UCSD-AML1 (cell line): ENCODE results near the gene MAN2A2.
"Not testable (repeated sequence)": the region's sequence is repeated elsewhere in the genome, so short reads cannot be mapped to it uniquely, and the experiment has no call there.

ENCODE experiments used
- DNase-seq: peaks from one replicate; lab custom pipeline; 2025; ENCODE audit not compliant: unreplicated experiment; lab: John Stamatoyannopoulos, UW

Gene MAN2A2

DNA sequence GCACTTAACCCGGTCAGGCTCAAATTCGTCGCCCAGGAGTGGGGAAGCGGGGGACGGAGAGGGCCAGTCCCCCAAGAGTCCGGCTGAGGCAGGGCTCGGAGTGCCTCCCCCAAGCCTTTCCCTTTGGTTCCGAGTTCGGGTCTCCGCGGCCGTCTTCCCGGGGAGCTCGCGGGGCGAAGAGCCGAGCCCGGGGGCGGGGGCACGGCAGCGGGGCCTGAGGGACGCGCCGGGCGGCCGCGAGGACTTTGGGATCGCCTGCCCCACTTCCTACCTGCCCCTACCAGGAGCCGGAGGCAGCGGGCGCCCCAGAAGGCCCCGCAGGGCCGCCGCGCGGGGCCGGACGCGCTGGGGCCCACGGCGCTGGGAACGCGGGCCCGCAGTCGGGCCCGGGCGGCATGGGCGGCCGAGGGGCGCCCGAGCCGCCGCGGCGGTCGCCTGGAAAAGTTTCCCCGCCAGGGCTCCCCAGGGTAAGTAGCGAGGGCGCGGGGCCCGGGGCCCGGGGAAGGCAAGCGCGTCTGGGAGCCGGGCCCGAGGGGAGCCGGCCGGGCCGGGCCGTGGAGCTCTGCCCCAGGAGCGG lies 31.9 kb upstream of the MAN2A2 start:
- DNase-seq, result peak; percentile 40

DNA sequence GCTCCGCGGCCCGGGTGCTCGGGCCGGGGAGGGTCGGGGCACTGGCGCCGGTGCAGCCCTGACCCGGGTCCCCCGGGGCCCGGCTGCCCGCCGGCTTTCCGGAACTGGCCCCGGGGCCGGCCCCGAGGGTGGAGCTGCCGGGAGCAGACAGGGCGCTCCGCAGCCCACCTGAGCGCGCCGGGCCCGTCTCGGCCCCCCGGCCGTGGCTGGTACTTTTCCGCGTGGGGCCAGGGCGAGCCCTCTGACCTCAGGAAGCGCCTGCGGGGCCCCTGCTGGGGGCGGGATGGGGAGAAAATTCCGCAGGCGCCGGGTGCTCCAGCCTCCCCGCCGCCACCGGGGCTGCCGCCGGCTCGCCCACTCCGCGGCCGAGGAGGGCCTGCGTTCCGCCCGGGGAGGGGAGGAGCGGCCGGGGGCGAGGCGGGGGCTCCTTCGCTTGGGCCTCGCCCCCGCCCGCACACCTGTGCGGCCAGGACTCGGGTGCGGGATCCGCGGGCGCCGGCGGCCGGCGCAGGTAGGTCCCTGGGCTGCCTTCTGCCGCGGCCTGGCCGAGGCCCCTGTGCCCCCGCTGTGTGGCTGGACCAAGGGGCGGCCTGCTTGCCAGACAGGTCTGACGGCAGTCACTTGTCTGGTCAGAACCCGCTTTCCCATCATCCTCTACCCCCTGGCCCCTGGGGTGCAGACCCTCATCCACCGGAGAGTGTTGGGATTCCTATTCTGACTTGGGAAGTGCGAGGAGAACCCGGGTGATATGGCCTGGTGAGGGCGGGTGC lies 31.2 kb upstream of the MAN2A2 start:
- DNase-seq, result peak; percentile 29

DNA sequence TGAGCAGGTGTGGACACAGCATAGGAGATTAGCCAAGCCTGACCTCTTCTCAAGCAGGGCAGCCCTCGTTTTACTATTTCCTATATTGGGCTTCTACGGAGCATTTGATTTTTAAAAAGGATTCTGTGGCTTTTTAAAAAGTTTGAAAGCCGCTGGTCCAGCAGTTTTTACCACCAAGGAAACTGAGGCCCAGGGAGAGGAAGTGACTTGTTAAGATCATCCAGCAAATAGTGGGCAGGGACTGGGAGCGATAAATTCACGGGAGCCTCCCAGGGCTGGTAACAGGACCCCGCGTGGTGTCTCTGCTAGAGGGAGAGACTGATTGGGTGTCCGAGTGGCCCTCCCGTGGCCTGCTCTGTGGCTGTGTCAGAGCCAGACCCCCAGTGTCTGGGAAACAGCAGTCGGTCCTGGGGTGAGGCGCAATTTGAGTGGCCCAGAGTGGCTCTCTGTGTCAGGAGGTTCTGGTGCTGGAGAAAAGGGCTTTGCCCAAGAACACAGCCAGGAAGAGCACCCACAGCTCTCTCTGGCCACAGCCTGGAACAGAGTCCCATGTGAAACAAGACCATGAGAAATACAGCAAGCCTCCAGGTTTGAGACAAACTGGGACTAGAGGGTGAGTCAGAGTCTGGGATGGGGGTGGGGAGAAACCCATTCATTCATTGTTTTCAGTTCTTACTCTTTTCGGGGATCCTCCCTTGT lies 30.5 kb upstream of the MAN2A2 start:
- DNase-seq, result peak; percentile 24

DNA sequence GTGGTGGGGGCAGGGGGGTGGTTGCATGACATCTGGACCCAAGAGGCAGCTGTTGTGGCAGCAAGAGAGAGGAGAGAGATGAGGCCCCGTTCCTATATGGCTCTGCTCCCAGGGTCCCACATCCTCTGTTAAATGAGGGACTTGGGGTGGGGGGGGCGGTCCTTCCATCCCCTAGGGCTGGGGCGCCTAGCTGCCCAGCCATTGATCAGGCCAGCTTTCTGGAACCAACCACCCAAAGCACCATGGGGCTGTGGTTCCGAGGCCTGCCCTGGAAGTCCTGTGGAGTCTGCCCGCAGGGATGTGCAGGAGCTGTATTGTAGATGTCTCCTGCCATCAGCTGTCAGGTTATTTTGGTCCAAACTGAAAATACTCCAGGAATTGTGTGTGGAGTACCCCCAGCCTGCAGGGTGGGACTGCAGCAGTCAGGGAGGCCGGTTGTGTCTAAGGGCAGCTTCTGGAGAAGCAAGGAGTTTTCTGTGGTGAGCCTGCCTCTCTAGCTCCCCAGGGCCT lies 29.6 kb upstream of the MAN2A2 start:
- no peak for DNase-seq

DNA sequence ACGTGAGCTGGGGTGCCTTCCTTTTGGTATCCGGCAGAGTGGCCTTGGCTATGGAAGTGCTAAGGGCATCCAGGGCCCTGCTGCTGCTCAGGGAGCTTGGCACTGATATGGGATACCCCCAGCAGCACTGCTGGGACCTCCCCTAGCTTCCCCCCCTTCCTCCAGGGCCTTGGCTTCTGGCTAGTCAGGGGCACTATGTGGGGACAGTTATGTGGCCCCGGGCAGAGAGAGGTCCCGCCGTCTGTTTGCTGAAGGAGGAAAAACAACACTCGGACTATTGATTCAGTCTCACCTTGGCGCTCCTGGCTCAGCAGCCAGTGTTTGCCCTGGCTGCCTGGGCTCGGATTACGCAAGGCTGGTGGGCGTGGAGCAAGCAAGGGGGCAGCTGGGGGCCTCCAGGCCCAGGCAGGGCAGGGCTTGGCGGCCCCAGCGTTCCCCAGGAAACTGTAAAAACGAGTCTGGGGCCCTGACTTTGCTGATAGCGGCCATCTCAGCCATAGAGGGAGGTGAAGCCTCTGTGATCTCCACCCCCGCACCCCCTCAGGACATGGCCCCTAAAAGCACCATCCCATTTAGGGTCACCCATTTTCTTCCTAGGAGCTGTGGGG lies 29.0 kb upstream of the MAN2A2 start:
- no peak for DNase-seq

DNA sequence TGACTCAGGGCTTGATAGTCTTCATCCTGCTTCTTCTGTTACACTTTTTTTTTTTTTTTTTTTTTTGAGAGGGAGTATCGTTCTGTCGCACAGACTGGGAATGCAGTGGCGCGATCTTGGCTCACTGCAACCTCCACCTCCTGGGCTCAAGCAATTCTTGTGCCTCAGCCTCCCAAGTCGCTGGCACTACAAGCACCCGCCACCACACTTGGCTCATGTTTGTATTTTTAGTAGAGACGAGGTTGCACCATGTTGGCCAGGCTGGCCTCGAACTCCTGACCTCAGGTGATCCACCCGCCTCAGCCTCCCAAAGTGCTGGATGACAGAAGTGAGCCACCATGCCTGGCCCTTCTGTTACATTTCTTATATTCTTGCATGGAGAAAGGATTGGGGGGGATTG lies 28.1 kb upstream of the MAN2A2 start:
- not testable (repeated sequence) for DNase-seq

DNA sequence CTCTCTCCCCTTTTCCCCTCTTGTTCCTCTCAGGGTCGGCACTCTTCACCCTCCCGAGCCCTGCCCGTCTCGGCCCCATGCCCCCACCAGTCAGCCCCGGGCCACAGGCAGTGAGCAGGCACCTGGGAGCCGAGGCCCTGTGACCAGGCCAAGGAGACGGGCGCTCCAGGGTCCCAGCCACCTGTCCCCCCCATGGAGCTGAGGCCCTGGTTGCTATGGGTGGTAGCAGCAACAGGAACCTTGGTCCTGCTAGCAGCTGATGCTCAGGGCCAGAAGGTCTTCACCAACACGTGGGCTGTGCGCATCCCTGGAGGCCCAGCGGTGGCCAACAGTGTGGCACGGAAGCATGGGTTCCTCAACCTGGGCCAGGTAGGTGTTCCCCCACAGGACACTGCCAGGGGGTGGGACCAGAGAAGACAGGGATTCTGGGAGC lies 27.5 kb upstream of the MAN2A2 start:
- DNase-seq, result no peak

DNA sequence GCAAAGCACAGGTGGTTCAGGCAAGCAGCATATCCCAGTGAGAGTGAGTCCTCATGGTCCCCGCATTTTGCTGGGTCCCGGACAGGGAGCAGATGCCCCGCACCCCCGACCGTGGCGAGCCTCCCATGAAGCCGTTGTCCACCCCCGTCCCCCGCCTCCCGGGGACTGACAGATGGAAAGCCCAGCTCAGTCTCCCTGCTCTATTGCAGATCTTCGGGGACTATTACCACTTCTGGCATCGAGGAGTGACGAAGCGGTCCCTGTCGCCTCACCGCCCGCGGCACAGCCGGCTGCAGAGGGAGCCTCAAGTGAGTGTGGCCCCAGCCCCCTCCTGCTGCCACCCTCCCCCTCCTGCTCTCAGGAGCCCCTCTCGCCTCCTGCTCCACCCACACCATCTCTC lies 27.1 kb upstream of the MAN2A2 start:
- no peak for DNase-seq

DNA sequence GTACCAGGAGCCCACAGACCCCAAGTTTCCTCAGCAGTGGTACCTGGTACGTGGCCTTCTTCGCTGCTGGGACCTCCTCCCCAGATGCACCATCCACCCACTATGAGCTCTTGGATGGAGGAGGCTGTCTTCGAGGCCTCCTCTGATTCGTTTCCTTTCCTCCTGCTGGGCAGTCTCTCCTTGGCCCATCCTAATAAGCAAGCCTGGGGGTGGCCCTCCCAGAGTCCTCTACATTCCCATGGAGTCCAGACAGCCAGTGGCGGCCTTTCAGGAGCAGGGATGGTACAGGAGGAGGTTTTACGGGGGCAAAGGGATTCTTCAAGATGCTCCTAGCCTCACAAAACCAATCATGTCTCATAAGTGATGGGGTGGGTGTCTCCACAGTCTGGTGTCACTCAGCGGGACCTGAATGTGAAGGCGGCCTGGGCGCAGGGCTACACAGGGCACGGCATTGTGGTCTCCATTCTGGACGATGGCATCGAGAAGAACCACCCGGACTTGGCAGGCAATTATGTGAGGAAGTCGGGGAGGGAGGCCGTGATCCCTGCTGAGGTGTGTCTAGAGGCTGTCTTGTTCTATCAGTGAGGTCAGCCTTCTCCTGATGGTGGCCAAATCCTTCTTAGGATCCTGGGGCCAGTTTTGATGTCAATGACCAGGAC lies 26.5 kb upstream of the MAN2A2 start:
- DNase-seq, result no peak

DNA sequence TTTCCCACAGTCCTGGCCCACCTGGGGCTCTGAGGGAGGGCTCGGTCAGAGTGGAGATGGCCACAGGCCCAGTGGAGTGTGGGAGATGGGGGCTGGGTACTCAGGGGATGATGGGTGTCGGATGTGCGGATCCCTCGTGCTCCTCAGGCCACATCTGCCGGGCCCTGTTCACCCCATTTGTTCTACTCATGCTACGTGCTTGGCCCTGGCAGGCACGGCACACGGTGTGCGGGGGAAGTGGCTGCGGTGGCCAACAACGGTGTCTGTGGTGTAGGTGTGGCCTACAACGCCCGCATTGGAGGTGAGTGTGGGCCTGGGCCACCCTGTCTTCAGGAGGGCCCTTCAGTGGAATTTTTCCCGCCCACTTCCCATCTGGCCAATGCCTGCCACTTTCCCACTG lies 25.8 kb upstream of the MAN2A2 start:
- no peak for DNase-seq

DNA sequence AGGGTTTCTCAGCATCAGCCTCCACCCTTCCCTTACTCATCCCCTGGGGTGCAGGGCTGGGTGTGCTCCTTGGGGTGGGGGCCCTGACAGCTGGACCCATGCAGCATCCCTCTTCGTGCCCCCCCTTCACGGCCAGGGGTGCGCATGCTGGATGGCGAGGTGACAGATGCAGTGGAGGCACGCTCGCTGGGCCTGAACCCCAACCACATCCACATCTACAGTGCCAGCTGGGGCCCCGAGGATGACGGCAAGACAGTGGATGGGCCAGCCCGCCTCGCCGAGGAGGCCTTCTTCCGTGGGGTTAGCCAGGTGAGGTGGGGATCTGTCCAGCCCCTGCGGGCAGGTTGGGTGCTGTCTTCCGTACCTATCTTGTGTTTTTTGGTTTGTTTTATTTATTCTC lies 25.1 kb upstream of the MAN2A2 start:
- DNase-seq, result no peak

DNA sequence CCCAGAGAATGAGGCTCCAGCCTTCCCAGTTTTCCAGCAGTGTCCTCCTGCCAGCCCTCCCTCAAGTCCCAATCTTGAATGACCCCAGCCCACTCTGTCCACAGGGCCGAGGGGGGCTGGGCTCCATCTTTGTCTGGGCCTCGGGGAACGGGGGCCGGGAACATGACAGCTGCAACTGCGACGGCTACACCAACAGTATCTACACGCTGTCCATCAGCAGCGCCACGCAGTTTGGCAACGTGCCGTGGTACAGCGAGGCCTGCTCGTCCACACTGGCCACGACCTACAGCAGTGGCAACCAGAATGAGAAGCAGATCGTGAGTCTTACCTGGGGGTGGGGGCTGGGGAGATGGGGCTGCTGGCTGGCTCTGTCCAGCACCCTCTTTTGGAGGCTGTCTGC lies 24.4 kb upstream of the MAN2A2 start:
- no peak for DNase-seq

DNA sequence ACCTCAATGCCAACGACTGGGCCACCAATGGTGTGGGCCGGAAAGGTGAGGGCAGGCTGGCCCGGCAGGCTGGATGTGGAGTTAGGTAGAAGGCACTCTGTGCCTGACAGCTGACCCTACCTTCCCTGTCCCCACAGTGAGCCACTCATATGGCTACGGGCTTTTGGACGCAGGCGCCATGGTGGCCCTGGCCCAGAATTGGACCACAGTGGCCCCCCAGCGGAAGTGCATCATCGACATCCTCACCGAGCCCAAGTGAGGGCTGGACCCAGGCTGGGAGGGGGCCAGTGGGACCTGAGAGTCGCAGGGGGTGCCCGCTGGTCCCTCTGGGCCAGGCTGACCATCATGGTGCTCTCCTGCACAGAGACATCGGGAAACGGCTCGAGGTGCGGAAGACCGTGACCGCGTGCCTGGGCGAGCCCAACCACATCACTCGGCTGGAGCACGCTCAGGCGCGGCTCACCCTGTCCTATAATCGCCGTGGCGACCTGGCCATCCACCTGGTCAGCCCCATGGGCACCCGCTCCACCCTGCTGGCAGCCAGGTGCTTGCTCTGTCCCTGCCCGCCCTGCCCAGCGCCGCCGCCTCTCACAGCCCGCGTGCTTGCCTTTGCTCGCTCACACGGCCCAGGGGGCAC lies 23.3 kb upstream of the MAN2A2 start:
- no peak for DNase-seq

DNA sequence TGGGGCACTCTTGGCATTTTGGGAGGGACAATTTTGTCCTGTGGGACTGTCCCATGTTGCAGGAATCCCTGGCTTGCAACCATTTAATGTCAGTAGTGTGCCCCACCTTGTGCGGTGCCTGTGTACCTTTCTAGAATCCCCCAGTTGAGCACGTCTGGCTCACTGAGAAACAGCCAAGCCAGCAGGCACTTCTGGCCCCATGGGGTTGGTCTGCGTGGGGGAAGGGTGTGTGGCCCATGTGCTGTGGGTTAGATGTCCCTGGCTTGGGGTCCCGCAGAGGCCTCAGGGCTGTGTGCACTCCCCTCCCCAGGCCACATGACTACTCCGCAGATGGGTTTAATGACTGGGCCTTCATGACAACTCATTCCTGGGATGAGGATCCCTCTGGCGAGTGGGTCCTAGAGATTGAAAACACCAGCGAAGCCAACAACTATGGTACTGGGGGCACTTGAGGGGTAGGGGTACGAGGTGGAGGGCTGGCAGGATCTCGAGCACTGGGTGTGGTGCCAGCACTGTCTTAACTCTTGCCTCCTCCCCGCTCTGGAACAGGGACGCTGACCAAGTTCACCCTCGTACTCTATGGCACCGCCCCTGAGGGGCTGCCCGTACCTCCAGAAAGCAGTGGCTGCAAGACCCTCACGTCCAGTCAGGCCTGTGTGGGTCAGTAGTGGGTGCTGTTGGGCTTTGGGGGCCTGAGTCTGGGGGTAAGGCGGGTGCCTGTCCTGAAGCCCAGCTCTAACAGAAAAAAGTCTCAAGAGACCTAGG lies 22.5 kb upstream of the MAN2A2 start:
- DNase-seq, result no peak

DNA sequence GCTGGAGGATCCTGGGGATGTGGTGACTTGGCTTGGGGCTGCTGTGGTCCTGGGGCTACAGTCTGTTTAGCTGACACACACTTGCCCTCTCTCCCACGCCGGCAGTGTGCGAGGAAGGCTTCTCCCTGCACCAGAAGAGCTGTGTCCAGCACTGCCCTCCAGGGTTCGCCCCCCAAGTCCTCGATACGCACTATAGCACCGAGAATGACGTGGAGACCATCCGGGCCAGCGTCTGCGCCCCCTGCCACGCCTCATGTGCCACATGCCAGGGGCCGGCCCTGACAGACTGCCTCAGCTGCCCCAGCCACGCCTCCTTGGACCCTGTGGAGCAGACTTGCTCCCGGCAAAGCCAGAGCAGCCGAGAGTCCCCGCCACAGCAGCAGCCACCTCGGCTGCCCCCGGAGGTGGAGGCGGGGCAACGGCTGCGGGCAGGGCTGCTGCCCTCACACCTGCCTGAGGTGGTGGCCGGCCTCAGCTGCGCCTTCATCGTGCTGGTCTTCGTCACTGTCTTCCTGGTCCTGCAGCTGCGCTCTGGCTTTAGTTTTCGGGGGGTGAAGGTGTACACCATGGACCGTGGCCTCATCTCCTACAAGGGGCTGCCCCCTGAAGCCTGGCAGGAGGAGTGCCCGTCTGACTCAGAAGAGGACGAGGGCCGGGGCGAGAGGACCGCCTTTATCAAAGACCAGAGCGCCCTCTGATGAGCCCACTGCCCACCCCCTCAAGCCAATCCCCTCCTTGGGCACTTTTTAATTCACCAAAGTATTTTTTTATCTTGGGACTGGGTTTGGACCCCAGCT lies 21.7 kb upstream of the MAN2A2 start:
- DNase-seq, result no peak

DNA sequence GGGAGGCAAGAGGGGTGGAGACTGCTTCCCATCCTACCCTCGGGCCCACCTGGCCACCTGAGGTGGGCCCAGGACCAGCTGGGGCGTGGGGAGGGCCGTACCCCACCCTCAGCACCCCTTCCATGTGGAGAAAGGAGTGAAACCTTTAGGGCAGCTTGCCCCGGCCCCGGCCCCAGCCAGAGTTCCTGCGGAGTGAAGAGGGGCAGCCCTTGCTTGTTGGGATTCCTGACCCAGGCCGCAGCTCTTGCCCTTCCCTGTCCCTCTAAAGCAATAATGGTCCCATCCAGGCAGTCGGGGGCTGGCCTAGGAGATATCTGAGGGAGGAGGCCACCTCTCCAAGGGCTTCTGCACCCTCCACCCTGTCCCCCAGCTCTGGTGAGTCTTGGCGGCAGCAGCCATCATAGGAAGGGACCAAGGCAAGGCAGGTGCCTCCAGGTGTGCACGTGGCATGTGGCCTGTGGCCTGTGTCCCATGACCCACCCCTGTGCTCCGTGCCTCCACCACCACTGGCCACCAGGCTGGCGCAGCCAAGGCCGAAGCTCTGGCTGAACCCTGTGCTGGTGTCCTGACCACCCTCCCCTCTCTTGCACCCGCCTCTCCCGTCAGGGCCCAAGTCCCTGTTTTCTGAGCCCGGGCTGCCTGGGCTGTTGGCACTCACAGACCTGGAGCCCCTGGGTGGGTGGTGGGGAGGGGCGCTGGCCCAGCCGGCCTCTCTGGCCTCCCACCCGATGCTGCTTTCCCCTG lies 21.0 kb upstream of the MAN2A2 start:
- no peak for DNase-seq

DNA sequence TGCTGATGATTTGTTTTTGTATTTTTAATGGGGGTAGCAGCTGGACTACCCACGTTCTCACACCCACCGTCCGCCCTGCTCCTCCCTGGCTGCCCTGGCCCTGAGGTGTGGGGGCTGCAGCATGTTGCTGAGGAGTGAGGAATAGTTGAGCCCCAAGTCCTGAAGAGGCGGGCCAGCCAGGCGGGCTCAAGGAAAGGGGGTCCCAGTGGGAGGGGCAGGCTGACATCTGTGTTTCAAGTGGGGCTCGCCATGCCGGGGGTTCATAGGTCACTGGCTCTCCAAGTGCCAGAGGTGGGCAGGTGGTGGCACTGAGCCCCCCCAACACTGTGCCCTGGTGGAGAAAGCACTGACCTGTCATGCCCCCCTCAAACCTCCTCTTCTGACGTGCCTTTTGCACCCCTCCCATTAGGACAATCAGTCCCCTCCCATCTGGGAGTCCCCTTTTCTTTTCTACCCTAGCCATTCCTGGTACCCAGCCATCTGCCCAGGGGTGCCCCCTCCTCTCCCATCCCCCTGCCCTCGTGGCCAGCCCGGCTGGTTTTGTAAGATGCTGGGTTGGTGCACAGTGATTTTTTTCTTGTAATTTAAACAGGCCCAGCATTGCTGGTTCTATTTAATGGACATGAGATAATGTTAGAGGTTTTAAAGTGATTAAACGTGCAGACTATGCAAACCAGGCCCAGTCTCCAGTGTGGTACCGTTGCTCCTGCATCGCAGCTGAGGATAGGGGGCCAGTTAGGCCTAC lies 20.1 kb upstream of the MAN2A2 start:
- DNase-seq, result no peak

DNA sequence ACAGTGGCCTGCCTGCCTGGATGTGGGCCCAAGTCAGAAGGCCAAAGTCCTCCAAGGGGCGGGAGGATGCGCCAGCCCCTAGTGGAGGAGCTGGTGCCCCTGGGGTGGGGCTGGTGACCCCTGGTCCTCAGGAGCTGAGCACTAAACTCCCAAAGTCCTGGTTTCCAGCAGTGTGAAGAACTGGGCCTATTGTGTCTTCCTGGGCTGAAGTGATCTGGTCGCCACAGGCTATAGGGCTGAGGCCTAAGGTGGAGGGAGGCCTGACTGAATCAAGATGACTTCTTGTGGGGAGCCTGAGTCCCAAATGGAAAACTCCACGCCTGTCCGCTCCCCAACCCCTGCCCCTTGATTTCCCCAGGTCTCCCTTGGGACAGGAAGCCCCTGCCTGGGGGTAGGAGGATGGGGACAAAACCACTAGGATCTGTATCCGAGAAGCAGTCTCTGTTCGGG lies 19.6 kb upstream of the MAN2A2 start:
- peak; percentile 46 for DNase-seq
